Endothelial cell of hepatic sinusoid (primary cell): ENCODE results near the gene ZMYND12.

Experiments used
- in situ Hi-C: cut with HindIII; loops from 2 replicates; pipeline ENCODE4 v1.10.0; 2017; ENCODE audit warnings: low sequenced_read_pairs

ZMYND12 gene

GRCh38 chr1:42442662-42443061, 13.2 kb downstream of the ZMYND12 start:
- in situ Hi-C loops = loop anchor here (5.0 kb wide), 1 partner anchor 50 kb away; no protein-coding TSS in a partner anchor

- in situ Hi-C loops = loop anchor here (5.0 kb wide), 1 partner anchor 48 kb away; no protein-coding TSS in a partner anchor
These were observed 15.9 kb downstream of the ZMYND12 start for GRCh38 chr1:42439940-42440339.

- in situ Hi-C loops = no loop called here
These were observed 21.5 kb downstream of the ZMYND12 start for GRCh38 chr1:42434340-42434739.

- in situ Hi-C loops = no loop called here
These were observed 22.5 kb downstream of the ZMYND12 start for GRCh38 chr1:42433369-42433768.

GRCh38 chr1:42432714-42433113, 23.1 kb downstream of the ZMYND12 start:
- in situ Hi-C loops = no loop called here

- in situ Hi-C loops = no loop called here
These were observed 24.3 kb downstream of the ZMYND12 start for GRCh38 chr1:42431514-42431913.

GRCh38 chr1:42430286-42431135, 25.3 kb downstream of the ZMYND12 start:
- in situ Hi-C loops = no loop called here

- in situ Hi-C loops = no loop called here
These were observed 26.2 kb downstream of the ZMYND12 start for GRCh38 chr1:42429603-42430002.

- in situ Hi-C loops = no loop called here
These were observed 28.6 kb downstream of the ZMYND12 start for GRCh38 chr1:42427240-42427639.

GRCh38 chr1:42424201-42424600, 31.6 kb downstream of the ZMYND12 start:
- in situ Hi-C loops = no loop called here

- in situ Hi-C loops = no loop called here
These were observed 32.1 kb downstream of the ZMYND12 start for GRCh38 chr1:42423681-42424080.

GRCh38 chr1:42422737-42423136, 33.1 kb downstream of the ZMYND12 start:
- in situ Hi-C loops = no loop called here

- in situ Hi-C loops = no loop called here
These were observed 34.8 kb downstream of the ZMYND12 start for GRCh38 chr1:42420911-42421585.

- in situ Hi-C loops = no loop called here
These were observed 35.7 kb downstream of the ZMYND12 start for GRCh38 chr1:42420121-42420520.

- in situ Hi-C loops = no loop called here
These were observed 36.5 kb downstream of the ZMYND12 start for GRCh38 chr1:42419126-42419821.

GRCh38 chr1:42418516-42418915, 37.3 kb downstream of the ZMYND12 start:
- in situ Hi-C loops = no loop called here

- in situ Hi-C loops = no loop called here
These were observed 38.7 kb downstream of the ZMYND12 start for GRCh38 chr1:42417166-42417565.

GRCh38 chr1:42414551-42415496, 41.0 kb downstream of the ZMYND12 start:
- in situ Hi-C loops = no loop called here

GRCh38 chr1:42403880-42404400, 51.9 kb downstream of the ZMYND12 start:
- in situ Hi-C loops = no loop called here
